Calu3 (cell line): ENCODE data around the gene MYB. TPM values are rescaled to one million over a fixed set of nuclear protein-coding genes. Genes with fewer than 3 reads are reported as not detected.
"Not testable (repeated sequence)": the region's sequence is repeated elsewhere in the genome, so short reads cannot be mapped to it uniquely, and the experiment has no call there.

Source experiments
- BruUV-seq: library from RNA; stranded (reverse); fragments of 400-500 nt; replicated peaks from 2 replicates; lab custom pipeline; 2021; lab: Mats Ljungman, UMichigan
- CTCF ChIA-PET: fragments of 300-600 bp; sonication (Branson Sonifier 250); formaldehyde crosslinking; loops from one replicate; lab custom pipeline; 2022; ENCODE audit warnings: antibody characterized with exemption; lab: Charles Lee
- DNase-seq: peaks from one replicate; pipeline ENCODE4 v3.0.0; 2022
- H3K27ac Mint-ChIP-seq: one replicate; pipeline ENCODE4 v1.8.0; 2022; ENCODE audit warnings: mixed read lengths; ENCODE audit not compliant: unreplicated experiment
- H3K27me3 Mint-ChIP-seq: one replicate; pipeline ENCODE4 v1.8.0; 2022; ENCODE audit warnings: mixed read lengths; ENCODE audit not compliant: unreplicated experiment
- H3K36me3 Mint-ChIP-seq: one replicate; pipeline ENCODE4 v1.8.0; 2022; ENCODE audit warnings: mild to moderate bottlenecking, moderate library complexity, mixed read lengths; ENCODE audit not compliant: insufficient read depth, unreplicated experiment
- H3K4me1 Mint-ChIP-seq: one replicate; pipeline ENCODE4 v1.8.0; 2022; ENCODE audit warnings: mild to moderate bottlenecking, low read depth, mixed read lengths; ENCODE audit not compliant: unreplicated experiment
- H3K4me3 Mint-ChIP-seq: one replicate; pipeline ENCODE4 v1.8.0; 2022; ENCODE audit warnings: mild to moderate bottlenecking, low read depth, moderate library complexity, mixed read lengths; ENCODE audit not compliant: unreplicated experiment
- H3K9me3 Mint-ChIP-seq: one replicate; pipeline ENCODE4 v1.8.0; 2022; ENCODE audit warnings: low read depth, mixed read lengths; ENCODE audit not compliant: unreplicated experiment
- intact Hi-C: fragments of 100-400 bp; cut with micrococcal nuclease; formaldehyde crosslinking; loops from one replicate; pipeline ENCODE4 v1.10.0; 2022; ENCODE audit not compliant: unreplicated experiment
- total RNA-seq: library from RNA; stranded (reverse); gene quantifications from 2 replicates; pipeline ENCODE4 v1.2.3, GENCODE V29; 2022
- TF ChIP-seq, protein P1 (sequence below): fragments of 200-600 bp; IDR thresholded peaks from one replicate; pipeline ENCODE4 v1.8.0; 2022; ENCODE audit warnings: antibody characterized with exemption; ENCODE audit not compliant: unreplicated experiment

Gene MYB
- total RNA-seq, 1 experiment from 2014 or later, result 3.1 TPM

DNA sequence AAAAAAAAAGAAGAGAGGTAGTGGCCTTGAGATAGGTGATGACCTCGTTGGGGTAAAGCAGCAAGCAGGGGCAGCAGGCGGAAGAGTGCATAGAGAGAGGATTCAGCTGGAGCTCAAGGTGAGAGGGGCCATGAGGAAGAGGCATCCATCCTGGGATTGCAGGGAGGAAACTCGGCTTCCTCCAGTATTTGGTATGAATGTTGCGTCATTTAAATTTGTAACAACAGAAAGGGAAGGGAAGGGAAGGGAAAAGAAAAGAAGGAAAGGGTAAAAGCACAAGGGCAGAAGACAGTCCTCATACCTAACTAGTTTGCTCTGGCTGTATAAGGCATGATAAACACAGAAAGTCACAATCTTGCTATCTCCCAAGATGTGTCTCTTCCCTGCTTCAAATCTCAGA is 39.9 kb upstream of the MYB start:
- CTCF ChIA-PET, result no interaction called here
- no peaks in the 10 kb centered on the region for H3K9me3 Mint-ChIP-seq

DNA sequence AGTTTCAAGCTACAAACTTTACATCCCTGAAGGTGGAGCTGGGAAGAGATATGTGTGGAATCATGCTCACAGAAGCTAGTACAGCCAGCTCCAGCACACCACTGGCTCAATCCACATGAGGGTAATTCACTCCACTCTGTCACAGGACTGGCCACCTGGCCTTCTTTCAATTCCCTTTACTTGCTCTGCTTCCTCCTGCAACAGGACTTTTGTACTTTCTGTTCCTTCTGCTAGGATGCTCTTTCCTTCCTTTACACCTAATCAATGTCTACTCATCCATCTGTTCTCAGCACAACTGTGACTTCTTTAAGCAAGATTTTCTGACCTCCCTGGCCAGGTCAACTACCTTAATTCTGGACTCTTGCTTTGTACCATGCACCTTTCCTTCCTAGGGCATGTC is 39.4 kb upstream of the MYB start:
- Mint-ChIP-seq H3K27me3 (peaks cover 21% of the 10 kb centered on the region), H3K4me1 (peaks cover 8% of the 10 kb centered on the region), H3K4me3 (no peak overlapping the region), H3K9me3 (no peaks in the 10 kb centered on the region), H3K36me3 (no peaks in the 10 kb centered on the region), H3K27ac (no peak overlapping the region)
- intact Hi-C loops, result no loop called here
- BruUV-seq, result no TSS peak
- DNase-seq, result no peak
- CTCF ChIA-PET, result no interaction called here
- TF ChIP-seq, protein P1, sequence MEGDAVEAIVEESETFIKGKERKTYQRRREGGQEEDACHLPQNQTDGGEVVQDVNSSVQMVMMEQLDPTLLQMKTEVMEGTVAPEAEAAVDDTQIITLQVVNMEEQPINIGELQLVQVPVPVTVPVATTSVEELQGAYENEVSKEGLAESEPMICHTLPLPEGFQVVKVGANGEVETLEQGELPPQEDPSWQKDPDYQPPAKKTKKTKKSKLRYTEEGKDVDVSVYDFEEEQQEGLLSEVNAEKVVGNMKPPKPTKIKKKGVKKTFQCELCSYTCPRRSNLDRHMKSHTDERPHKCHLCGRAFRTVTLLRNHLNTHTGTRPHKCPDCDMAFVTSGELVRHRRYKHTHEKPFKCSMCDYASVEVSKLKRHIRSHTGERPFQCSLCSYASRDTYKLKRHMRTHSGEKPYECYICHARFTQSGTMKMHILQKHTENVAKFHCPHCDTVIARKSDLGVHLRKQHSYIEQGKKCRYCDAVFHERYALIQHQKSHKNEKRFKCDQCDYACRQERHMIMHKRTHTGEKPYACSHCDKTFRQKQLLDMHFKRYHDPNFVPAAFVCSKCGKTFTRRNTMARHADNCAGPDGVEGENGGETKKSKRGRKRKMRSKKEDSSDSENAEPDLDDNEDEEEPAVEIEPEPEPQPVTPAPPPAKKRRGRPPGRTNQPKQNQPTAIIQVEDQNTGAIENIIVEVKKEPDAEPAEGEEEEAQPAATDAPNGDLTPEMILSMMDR, result no peak

More for the DNA sequence above, 39.9 kb upstream of the MYB start:
- H3K4me1 Mint-ChIP-seq, result peaks cover 8% of the 10 kb centered on the region
- H3K27ac Mint-ChIP-seq, result no peak overlapping the region
- no peak overlapping the region for H3K4me3 Mint-ChIP-seq
- no peaks in the 10 kb centered on the region for H3K36me3 Mint-ChIP-seq
- intact Hi-C loops, result no loop called here
- TF ChIP-seq, protein P1, result no peak
- no peak for DNase-seq
- peaks cover 21% of the 10 kb centered on the region for H3K27me3 Mint-ChIP-seq
- no TSS peak for BruUV-seq

DNA sequence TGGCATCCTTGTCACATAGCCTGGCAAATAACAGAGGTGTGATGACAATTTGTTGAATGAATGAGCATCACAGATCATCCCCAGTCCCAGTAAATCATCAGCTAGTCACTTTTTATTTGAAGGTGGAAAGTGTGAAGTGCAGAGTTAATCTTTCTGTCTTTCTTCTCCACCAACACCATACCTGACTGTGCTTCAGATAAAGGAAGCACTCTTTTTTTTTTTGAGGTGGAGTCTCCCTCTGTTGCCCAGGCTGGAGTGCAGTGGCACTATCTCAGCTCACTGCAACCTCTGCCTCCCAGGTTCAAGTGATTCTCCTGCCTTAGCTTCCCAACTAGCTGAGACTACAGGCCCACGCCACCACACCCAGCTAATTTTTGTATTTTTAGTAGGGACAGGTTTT is 38.9 kb upstream of the MYB start:
- DNase-seq, H3K9me3 Mint-ChIP-seq, CTCF ChIA-PET, H3K36me3 Mint-ChIP-seq, H3K4me1 Mint-ChIP-seq, BruUV-seq, intact Hi-C loops, H3K27ac Mint-ChIP-seq, H3K4me3 Mint-ChIP-seq: not testable (repeated sequence)
- H3K27me3 Mint-ChIP-seq, result peaks cover 21% of the 10 kb centered on the region

DNA sequence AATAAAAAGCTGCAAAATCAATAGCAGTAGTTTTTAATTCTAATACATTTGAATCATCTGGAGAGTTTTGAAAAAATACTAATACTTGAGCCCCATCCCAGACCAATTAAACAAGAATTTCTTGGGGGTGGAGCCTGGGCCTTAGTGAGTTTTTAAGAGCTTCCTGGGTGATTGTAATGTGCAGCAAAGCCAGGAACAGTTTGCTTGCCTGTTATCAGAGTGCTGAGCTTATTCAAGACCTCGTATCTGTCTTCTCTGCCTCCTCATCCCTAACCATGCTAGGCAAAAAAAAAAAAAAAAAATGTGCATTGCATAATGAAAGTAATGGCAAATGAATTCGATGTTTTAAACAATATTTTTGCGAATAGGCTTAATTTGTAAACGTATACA is 36.4 kb upstream of the MYB start:
- Mint-ChIP-seq H3K27ac (no peak overlapping the region), H3K27me3 (peaks cover 13% of the 10 kb centered on the region), H3K4me1 (peaks cover 8% of the 10 kb centered on the region), H3K4me3 (no peak overlapping the region), H3K9me3 (no peaks in the 10 kb centered on the region), H3K36me3 (no peaks in the 10 kb centered on the region)
- intact Hi-C loops, result loop anchor here (1.0 kb wide), 1 partner anchor 279 kb away; no protein-coding TSS in a partner anchor
- BruUV-seq, result no TSS peak
- TF ChIP-seq, protein P1, result no peak
- no peak for DNase-seq
- CTCF ChIA-PET, result interaction anchor here (0.7 to 1.0 kb wide), 2 partner anchors 100 to 142 kb away, joined by 3 to 7 read pairs; no protein-coding TSS in a partner anchor

DNA sequence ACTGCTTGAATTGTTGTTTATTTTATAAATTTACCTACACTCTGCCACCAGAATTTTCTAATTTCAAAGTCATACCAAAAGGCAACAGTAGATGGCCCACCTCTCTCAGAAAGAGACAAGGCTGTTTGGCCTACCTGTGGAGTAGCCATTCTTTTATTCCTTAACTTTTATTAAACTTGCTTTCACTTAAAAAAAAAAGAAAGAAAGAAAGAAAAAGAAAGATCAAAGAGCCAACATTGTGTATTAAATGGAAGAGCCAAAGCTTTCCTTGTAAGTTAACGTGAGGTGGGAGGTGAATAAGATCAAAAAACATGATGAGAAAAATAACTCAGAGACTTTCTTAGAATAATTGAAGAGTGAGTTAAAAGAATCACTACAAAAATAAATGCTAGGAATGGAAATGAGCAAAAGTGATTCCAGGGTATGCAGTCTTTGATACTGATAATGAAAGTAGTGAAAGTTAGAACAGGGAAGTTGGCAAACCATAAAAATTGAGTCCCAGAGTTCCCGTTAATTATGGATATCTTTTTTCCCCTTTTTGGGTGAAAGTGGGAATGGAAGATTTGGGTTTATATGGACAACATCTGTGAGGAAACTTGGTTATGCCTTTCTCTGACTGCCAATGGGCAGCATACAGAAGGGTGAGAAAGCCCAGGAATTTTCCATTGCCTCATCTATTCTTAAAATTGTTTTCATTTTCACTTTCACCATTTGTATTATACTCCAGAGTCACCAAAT is 35.9 kb upstream of the MYB start:
- peaks cover 8% of the 10 kb centered on the region for H3K4me1 Mint-ChIP-seq
- H3K9me3 Mint-ChIP-seq, result no peaks in the 10 kb centered on the region
- intact Hi-C loops, result loop anchor here (1.0 kb wide), 1 partner anchor 278 kb away; no protein-coding TSS in a partner anchor
- no peaks in the 10 kb centered on the region for H3K36me3 Mint-ChIP-seq
- peaks cover 13% of the 10 kb centered on the region for H3K27me3 Mint-ChIP-seq
- BruUV-seq, result no TSS peak
- DNase-seq, result peak; percentile 30
- no peak overlapping the region for H3K27ac Mint-ChIP-seq
- no peak overlapping the region for H3K4me3 Mint-ChIP-seq
- TF ChIP-seq, protein P1, result no peak
- CTCF ChIA-PET, result interaction anchor here (0.7 to 1.0 kb wide), 2 partner anchors 99 to 143 kb away, joined by 3 to 7 read pairs; no protein-coding TSS in a partner anchor
